Measurements from ENCODE around the gene FXYD6. TPM values are rescaled to one million over a fixed set of nuclear protein-coding genes. Genes with fewer than 3 reads are reported as not detected.

The FXYD6 gene
- total and polyA plus RNA-seq, 2 donors (not counting 1 experiment from before 2014, with no cell fraction given): not detected

GRCh38 chr11:117840881-117841550 is 35.4 kb downstream of the FXYD6 start:
- no peak for DNase-seq
- ChIA-PET CTCF (interaction anchor here (0.8 to 7.7 kb wide), 7 partner anchors 26 to 214 kb away, joined by 3 to 227 read pairs (median 6); no protein-coding TSS in a partner anchor), POLR2A (no interaction called here)
- intact Hi-C loops (cut with micrococcal nuclease): no loop called here
- H3K4me1 ChIP-seq (ENCODE audit: control insufficient read depth in 2 of 2, insufficient read depth in 2 of 2, low read length in 2 of 2): peaks cover 0 to 3% of the 10 kb centered on the region in 2 donors
- ATAC-seq (ENCODE audit: low read depth): no peak
- no peak overlapping the region for H3K27ac ChIP-seq (ENCODE audit: low read length in 2 of 2)
- H3K79me2 ChIP-seq (ENCODE audit: control insufficient read depth, insufficient read depth, low read length): no peaks in the 10 kb centered on the region
- no peak overlapping the region for H3K27ac Mint-ChIP-seq
- H3K27me3 Mint-ChIP-seq: peaks cover 18% of the 10 kb centered on the region
- H3K9me3 Mint-ChIP-seq (ENCODE audit: insufficient read depth): no peaks in the 10 kb centered on the region
- no peak overlapping the region for H2AFZ ChIP-seq (ENCODE audit: insufficient read depth, low read depth, low read length, poor library complexity, severe bottlenecking)
- no peaks in the 10 kb centered on the region for H4K20me1 ChIP-seq (ENCODE audit: control insufficient read depth, insufficient read depth, low read length, poor library complexity, severe bottlenecking)
- H3K9ac ChIP-seq (ENCODE audit: low read length): no peak overlapping the region
- H3K9me3 ChIP-seq (ENCODE audit: control extremely low read depth in 1 of 3, control insufficient read depth in 2 of 3, insufficient read depth in 1 of 3, low read length in 2 of 3): no peaks in the 10 kb centered on the region
- H3K27me3 ChIP-seq (replicated peaks in 1 of 4; ENCODE audit: control extremely low read depth in 1 of 4, control insufficient read depth in 3 of 4, insufficient read depth in 4 of 4, low read length in 3 of 4): peaks cover 0 to 2% (median 0%) of the 10 kb centered on the region in 4 experiments
- H3K36me3 ChIP-seq (replicated peaks in 1 of 2; ENCODE audit: control extremely low read depth in 1 of 2, control insufficient read depth in 1 of 2, extremely low read depth in 1 of 2, insufficient read depth in 2 of 2, low read length in 1 of 2): no peaks in the 10 kb centered on the region
- H3K4me1 Mint-ChIP-seq: no peaks in the 10 kb centered on the region
- no peak overlapping the region for H3K4me2 ChIP-seq (replicated peaks; ENCODE audit: low read depth, low read length, poor library complexity, severe bottlenecking)
- no peak overlapping the region for H3K4me3 ChIP-seq (ENCODE audit: control extremely low read depth in 1 of 5, extremely low read depth in 1 of 5, insufficient read depth in 1 of 5, low read depth in 2 of 5, low read length in 4 of 5)
- WGBS (ENCODE audit: insufficient coverage): 86% methylated on average over 10 of the region's 11 CpGs
- TF ChIP-seq CTCF (IDR thresholded peaks at IDR 0.05) (no peak), EZH2 (IDR thresholded peaks at IDR 0.05; ENCODE audit: borderline replicate concordance, insufficient read depth, low read depth, low read length, poor library complexity, severe bottlenecking) (no peak)
- H3K4me3 Mint-ChIP-seq: no peak overlapping the region

All from B cell (primary cell).